Type B pancreatic cell (in vitro differentiated cells): ENCODE results near the gene TBCK. TPM values are rescaled to one million over a fixed set of nuclear protein-coding genes. Genes with fewer than 3 reads are reported as not detected.

Experiments used
- DNase-seq: peaks from one replicate; pipeline ENCODE4 v3.0.0; 2021; ENCODE audit warnings: mixed read lengths; ENCODE audit not compliant: unreplicated experiment; ENCODE audit errors: extremely low spot score
- H3K27ac Mint-ChIP-seq: 2 replicates; pipeline ENCODE4 v1.8.0; 2021; ENCODE audit warnings: mild to moderate bottlenecking, mixed read lengths
- H3K27me3 Mint-ChIP-seq: 2 replicates; pipeline ENCODE4 v1.8.0; 2021; ENCODE audit warnings: mixed read lengths
- H3K36me3 Mint-ChIP-seq: 2 replicates; pipeline ENCODE4 v1.8.0; 2021; ENCODE audit warnings: mixed read lengths
- H3K4me1 Mint-ChIP-seq: one replicate; pipeline ENCODE4 v1.8.0; 2021; ENCODE audit warnings: mixed read lengths; ENCODE audit not compliant: unreplicated experiment
- H3K4me3 Mint-ChIP-seq: 2 replicates; pipeline ENCODE4 v1.8.0; 2021; ENCODE audit warnings: mild to moderate bottlenecking, mixed read lengths
- H3K9me3 Mint-ChIP-seq: 2 replicates; pipeline ENCODE4 v1.8.0; 2021; ENCODE audit warnings: mixed read lengths
- total RNA-seq: library from RNA; stranded (reverse); gene quantifications from 2 replicates; pipeline ENCODE4 v1.2.1, GENCODE V29; 2021; ENCODE audit warnings: low replicate concordance
- TF ChIP-seq, protein P1 (sequence below): fragments of 200-600 bp; sonication (generic); conservative IDR thresholded peaks from 2 replicates; pipeline ENCODE4 v1.5.0; 2021; ENCODE audit warnings: antibody characterized with exemption, mild to moderate bottlenecking

TBCK gene
- total RNA-seq, 1 donor from 2014 or later: 59.8 TPM

DNA sequence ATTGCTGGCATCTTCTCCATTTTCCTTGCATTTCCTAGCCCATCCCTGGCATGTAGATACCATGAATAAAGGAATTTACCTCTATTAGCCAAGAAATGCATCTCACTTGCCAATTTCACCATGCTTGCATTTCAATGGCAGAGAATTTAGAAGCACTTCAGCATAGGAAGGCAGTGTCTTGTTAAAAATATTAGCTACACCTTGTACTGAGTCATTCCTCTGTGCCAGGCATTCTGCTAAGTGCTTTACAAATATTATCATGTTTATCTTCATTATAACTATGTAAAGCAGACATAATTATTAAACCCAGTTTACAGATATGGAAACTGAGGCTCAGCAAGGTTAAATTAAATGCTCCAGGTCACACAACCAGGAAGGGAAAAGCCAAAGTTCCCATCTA is 282.5 kb downstream of the TBCK start:
- H3K27ac Mint-ChIP-seq: no peak overlapping the region
- TF ChIP-seq, protein P1, sequence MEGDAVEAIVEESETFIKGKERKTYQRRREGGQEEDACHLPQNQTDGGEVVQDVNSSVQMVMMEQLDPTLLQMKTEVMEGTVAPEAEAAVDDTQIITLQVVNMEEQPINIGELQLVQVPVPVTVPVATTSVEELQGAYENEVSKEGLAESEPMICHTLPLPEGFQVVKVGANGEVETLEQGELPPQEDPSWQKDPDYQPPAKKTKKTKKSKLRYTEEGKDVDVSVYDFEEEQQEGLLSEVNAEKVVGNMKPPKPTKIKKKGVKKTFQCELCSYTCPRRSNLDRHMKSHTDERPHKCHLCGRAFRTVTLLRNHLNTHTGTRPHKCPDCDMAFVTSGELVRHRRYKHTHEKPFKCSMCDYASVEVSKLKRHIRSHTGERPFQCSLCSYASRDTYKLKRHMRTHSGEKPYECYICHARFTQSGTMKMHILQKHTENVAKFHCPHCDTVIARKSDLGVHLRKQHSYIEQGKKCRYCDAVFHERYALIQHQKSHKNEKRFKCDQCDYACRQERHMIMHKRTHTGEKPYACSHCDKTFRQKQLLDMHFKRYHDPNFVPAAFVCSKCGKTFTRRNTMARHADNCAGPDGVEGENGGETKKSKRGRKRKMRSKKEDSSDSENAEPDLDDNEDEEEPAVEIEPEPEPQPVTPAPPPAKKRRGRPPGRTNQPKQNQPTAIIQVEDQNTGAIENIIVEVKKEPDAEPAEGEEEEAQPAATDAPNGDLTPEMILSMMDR: no peak
- no peak overlapping the region for H3K4me3 Mint-ChIP-seq
- no peaks in the 10 kb centered on the region for H3K36me3 Mint-ChIP-seq
- no peaks in the 10 kb centered on the region for H3K27me3 Mint-ChIP-seq
- peaks cover 5% of the 10 kb centered on the region for H3K9me3 Mint-ChIP-seq
- peaks cover 13% of the 10 kb centered on the region for H3K4me1 Mint-ChIP-seq
- no peak for DNase-seq

DNA sequence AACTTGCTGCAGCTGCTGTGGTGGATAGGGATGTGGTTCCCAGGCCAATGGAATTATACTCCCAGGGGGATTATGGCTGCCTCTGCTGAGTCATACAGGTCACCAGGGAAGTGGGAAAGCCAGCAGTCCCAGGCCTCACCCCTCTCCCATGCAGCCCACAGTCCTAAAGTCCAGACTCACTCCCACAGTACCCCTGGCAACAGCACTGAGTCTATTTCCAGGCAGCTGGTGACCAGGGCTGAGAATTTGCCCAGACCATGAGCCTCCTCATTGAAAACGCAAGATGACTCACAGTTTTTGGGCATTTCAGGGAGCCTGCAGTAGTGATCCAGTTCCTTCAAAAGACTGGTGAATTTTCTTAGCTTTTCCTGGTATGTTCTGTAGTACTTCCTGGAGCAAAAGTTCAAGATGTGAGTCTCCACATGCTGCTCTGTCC is 283.1 kb downstream of the TBCK start:
- Mint-ChIP-seq H3K36me3 (no peaks in the 10 kb centered on the region), H3K4me3 (no peak overlapping the region), H3K27me3 (no peaks in the 10 kb centered on the region), H3K9me3 (peaks cover 5% of the 10 kb centered on the region), H3K4me1 (peaks cover 10% of the 10 kb centered on the region), H3K27ac (no peak overlapping the region)
- TF ChIP-seq, protein P1: no peak
- DNase-seq: no peak

DNA sequence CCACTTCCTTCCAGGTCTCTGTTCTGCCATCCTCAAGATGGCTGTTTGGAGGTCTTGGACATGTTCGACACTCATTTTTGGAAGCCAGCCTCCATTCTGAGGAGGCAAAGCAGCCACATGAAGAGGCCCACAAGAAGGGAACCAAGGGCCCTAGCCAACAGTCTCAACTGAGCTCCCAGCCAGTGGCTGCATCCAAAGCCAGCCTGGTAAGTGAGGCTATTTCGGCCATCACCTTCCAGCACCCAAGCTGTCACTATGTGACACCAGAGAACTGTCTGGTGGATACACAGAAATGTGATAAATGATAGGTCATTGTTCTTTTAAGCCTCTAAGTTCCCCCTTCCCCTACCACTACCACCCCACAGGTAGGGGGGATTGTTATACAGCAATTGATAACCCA is 293.6 kb downstream of the TBCK start:
- H3K27me3 Mint-ChIP-seq: no peaks in the 10 kb centered on the region
- TF ChIP-seq, protein P1: no peak
- no peak overlapping the region for H3K27ac Mint-ChIP-seq
- peaks cover 7% of the 10 kb centered on the region for H3K4me1 Mint-ChIP-seq
- DNase-seq: no peak
- no peak overlapping the region for H3K4me3 Mint-ChIP-seq
- peaks cover 3% of the 10 kb centered on the region for H3K9me3 Mint-ChIP-seq
- no peaks in the 10 kb centered on the region for H3K36me3 Mint-ChIP-seq

DNA sequence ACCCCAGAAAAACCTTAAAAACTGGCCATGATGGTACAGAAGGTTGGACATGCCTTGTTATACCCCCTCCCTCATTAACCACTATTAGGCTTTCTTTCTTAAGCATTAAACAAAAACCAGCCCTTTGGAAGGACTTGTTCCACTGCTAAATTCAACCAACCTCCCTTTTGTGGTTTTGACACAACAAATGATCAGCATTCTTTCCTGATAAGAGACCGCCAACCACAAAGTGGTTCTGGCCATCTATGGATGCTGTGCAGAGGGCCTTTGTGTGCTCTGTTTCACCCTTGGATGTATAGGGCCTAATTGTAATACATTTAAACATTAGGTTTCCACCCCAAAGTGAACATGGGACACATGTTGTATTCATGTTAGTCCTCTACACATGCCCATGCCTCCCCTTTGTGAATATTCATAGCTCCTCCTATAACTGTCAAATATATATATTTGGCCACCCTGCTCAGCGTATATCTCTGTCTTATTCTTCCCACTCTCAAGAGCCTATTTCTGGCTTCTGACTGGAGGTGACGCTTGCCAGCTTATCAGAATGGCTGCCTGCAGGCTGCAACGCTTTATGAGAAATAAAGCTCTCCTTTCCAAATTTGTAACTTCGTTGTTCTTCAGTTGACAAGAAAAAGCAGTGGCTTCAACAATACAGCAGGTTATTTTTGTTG is 294.1 kb downstream of the TBCK start:
- no peaks in the 10 kb centered on the region for H3K9me3 Mint-ChIP-seq
- no peak for DNase-seq
- H3K4me1 Mint-ChIP-seq: peaks cover 8% of the 10 kb centered on the region
- H3K36me3 Mint-ChIP-seq: no peaks in the 10 kb centered on the region
- no peaks in the 10 kb centered on the region for H3K27me3 Mint-ChIP-seq
- H3K27ac Mint-ChIP-seq: no peak overlapping the region
- TF ChIP-seq, protein P1: no peak
- H3K4me3 Mint-ChIP-seq: no peak overlapping the region

DNA sequence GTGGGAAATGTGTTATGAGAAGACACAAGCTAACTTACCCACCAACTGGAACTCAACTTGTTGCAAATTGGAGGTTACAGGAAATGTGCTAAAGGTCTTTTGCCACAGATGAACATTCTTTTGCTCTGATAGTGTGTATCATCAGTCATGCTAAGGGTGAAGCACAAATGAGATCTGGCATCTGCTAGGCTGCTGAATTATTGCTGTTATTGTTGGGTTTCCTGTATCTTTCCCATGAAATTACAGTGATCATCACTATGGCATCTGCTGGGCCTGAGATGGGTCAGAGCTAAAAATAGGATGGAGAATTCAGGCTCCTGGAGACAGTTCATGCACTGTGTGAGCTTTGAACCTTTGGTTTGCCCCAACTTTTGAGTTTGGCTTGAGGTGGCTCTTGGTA is 296.2 kb downstream of the TBCK start:
- Mint-ChIP-seq H3K36me3 (no peaks in the 10 kb centered on the region), H3K9me3 (no peaks in the 10 kb centered on the region)

More for the DNA sequence above, 296.2 kb downstream of the TBCK start:
- Mint-ChIP-seq H3K4me3 (no peak overlapping the region), H3K4me1 (peaks cover 8% of the 10 kb centered on the region), H3K27ac (no peak overlapping the region), H3K27me3 (no peaks in the 10 kb centered on the region)
- DNase-seq: no peak
- TF ChIP-seq, protein P1: no peak
